ENCODE data around the gene CSRP1. TPM values are rescaled to one million over a fixed set of nuclear protein-coding genes. Genes with fewer than 3 reads are reported as not detected.

Gene CSRP1
- total RNA-seq, 1 donor from 2014 or later, result 11.4 TPM

DNA sequence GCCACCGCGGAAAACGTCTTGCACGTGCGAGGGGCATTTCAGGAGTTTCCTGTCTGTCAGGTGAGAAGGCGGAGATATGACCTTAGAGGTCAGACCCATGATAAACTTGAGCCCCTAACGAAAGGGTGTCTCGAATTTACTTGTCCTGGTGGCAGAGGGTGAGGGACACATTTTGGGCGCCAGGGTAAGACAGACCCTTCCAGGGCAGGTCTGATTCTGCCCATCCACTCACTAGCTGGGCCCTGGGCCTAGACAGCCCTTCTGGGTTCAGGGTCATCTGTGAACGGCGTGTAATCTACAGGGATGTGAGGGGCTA is 395 bp upstream of the CSRP1 start:
- no peaks in the 10 kb centered on the region for H3K36me3 Mint-ChIP-seq
- no peaks in the 10 kb centered on the region for H3K27me3 Mint-ChIP-seq (ENCODE audit: low read depth)
- peak overlapping the region; percentile 69 for H3K27ac Mint-ChIP-seq
- no peak overlapping the region for H3K4me3 Mint-ChIP-seq
- TF ChIP-seq, protein P1, sequence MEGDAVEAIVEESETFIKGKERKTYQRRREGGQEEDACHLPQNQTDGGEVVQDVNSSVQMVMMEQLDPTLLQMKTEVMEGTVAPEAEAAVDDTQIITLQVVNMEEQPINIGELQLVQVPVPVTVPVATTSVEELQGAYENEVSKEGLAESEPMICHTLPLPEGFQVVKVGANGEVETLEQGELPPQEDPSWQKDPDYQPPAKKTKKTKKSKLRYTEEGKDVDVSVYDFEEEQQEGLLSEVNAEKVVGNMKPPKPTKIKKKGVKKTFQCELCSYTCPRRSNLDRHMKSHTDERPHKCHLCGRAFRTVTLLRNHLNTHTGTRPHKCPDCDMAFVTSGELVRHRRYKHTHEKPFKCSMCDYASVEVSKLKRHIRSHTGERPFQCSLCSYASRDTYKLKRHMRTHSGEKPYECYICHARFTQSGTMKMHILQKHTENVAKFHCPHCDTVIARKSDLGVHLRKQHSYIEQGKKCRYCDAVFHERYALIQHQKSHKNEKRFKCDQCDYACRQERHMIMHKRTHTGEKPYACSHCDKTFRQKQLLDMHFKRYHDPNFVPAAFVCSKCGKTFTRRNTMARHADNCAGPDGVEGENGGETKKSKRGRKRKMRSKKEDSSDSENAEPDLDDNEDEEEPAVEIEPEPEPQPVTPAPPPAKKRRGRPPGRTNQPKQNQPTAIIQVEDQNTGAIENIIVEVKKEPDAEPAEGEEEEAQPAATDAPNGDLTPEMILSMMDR (IDR thresholded peaks at IDR 0.05; ENCODE audit: unreplicated experiment), result no peak
- peaks cover 59% of the 10 kb centered on the region for H3K4me1 Mint-ChIP-seq
- no peaks in the 10 kb centered on the region for H3K9me3 Mint-ChIP-seq
- DNase-seq (ENCODE audit: low spot score in 2 of 2, unreplicated experiment in 2 of 2), result no peak

- no peak for DNase-seq (ENCODE audit: low spot score in 2 of 2, unreplicated experiment in 2 of 2)
- Mint-ChIP-seq H3K27me3 (ENCODE audit: low read depth) (no peaks in the 10 kb centered on the region), H3K36me3 (no peaks in the 10 kb centered on the region), H3K4me3 (no peak overlapping the region), H3K4me1 (peaks cover 55% of the 10 kb centered on the region), H3K9me3 (no peaks in the 10 kb centered on the region), H3K27ac (peak overlapping the region; percentile 99)
- TF ChIP-seq, protein P1 (IDR thresholded peaks at IDR 0.05; ENCODE audit: unreplicated experiment), result no peak
Measured at GRCh38 chr1:201506092-201506491, 831 bp downstream of the CSRP1 start.

DNA sequence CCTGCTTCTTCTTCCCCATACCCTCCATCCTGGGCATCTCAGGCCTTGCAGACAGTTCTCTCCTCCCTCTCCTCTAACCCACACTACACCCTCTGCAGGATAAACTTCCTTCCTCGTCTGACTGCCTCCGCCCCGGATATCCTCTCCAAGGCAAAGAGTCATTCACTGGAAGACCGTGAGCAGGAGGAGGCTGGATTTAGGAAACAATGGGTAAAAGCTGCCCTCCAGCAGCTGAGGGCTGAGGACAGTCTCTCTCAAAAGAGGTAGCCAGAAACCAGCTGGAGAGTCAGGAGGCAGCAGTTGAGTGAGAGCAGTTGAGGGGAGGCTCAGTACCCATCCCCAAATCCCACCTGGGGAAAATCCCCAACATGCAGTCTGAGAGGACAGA is 1.4 kb downstream of the CSRP1 start:
- no peaks in the 10 kb centered on the region for H3K9me3 Mint-ChIP-seq
- H3K4me1 Mint-ChIP-seq, result peaks cover 56% of the 10 kb centered on the region
- no peaks in the 10 kb centered on the region for H3K27me3 Mint-ChIP-seq (ENCODE audit: low read depth)
- no peak overlapping the region for H3K4me3 Mint-ChIP-seq
- TF ChIP-seq, protein P1 (IDR thresholded peaks at IDR 0.05; ENCODE audit: unreplicated experiment), result no peak
- no peak for DNase-seq (ENCODE audit: low spot score in 2 of 2, unreplicated experiment in 2 of 2)
- H3K27ac Mint-ChIP-seq, result peak overlapping the region; percentile 99
- no peaks in the 10 kb centered on the region for H3K36me3 Mint-ChIP-seq

DNA sequence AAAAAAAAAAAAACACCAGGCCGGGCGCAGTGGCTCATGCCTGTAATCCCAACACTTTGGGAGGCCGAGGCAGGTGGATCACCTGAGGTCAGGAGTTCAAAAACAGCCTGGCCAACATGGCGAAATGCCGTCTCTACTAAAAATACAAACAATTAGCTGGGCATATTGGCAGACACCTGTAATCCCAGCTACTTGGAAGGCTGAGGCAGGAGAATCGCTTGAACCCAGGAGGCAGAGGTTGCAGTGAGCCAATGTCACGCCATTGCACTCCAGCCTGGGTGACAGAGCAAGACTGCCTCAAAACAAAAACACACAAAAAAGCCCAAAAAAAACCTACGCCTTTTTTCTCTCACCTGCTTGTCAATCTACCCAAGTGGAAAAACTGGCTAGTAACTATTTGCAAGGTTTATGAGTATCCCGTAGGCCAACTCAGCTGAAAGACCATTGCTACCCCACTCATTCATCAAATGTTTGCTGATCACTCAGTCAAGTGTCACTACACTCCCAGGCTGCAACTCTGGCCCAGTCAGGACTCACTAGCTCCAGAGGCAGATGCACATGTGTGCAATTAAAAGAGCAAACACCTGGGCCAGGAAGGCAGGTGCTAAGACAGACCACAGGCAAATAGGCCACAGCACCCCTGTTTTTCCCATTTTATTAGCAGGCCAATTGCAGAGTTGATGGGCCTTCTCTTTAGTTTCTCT is 2.0 kb downstream of the CSRP1 start:
- TF ChIP-seq, protein P1 (IDR thresholded peaks at IDR 0.05; ENCODE audit: unreplicated experiment), result no peak
- peak overlapping the region; percentile 99 for H3K27ac Mint-ChIP-seq
- peaks cover 61% of the 10 kb centered on the region for H3K4me1 Mint-ChIP-seq
- no peaks in the 10 kb centered on the region for H3K27me3 Mint-ChIP-seq (ENCODE audit: low read depth)
- H3K9me3 Mint-ChIP-seq, result no peaks in the 10 kb centered on the region
- H3K36me3 Mint-ChIP-seq, result no peaks in the 10 kb centered on the region
- no peak for DNase-seq (ENCODE audit: low spot score in 2 of 2, unreplicated experiment in 2 of 2)
- no peak overlapping the region for H3K4me3 Mint-ChIP-seq

GRCh38 chr1:201504179-201504631 is 2.7 kb downstream of the CSRP1 start:
- H3K4me3 Mint-ChIP-seq, result no peak overlapping the region
- no peak for DNase-seq (ENCODE audit: low spot score in 2 of 2, unreplicated experiment in 2 of 2)
- H3K36me3 Mint-ChIP-seq, result no peaks in the 10 kb centered on the region
- H3K27me3 Mint-ChIP-seq (ENCODE audit: low read depth), result no peaks in the 10 kb centered on the region
- TF ChIP-seq, protein P1 (IDR thresholded peaks at IDR 0.05; ENCODE audit: unreplicated experiment), result no peak
- H3K9me3 Mint-ChIP-seq, result no peaks in the 10 kb centered on the region
- peaks cover 59% of the 10 kb centered on the region for H3K4me1 Mint-ChIP-seq
- H3K27ac Mint-ChIP-seq, result peak overlapping the region; percentile 99

All from mesothelial cell of epicardium (in vitro differentiated cells).